H9 (cell line): ENCODE data around the gene TRNAU1AP. TPM values are rescaled to one million over a fixed set of nuclear protein-coding genes. Genes with fewer than 3 reads are reported as not detected.
A peak's percentile ranks its signal among the peaks of the same experiment; 100 is the strongest.

Source experiments
- DNase-seq: peaks from one replicate; pipeline ENCODE4 v3.0.0-alpha.2; 2017
- H2AFZ ChIP-seq: one replicate; pipeline ENCODE4 v1.6.1; 2013; ENCODE audit warnings: mild to moderate bottlenecking, low read length, control low read depth, moderate library complexity
- H2AK5ac ChIP-seq: 2 replicates; pipeline ENCODE4 v1.6.1; 2013; ENCODE audit warnings: low read length, control low read depth, mixed read lengths; ENCODE audit not compliant: insufficient read length
- H2BK120ac ChIP-seq: one replicate; pipeline ENCODE4 v1.6.1; 2013; ENCODE audit warnings: low read depth, mild to moderate bottlenecking, low read length, control low read depth, inconsistent platforms; ENCODE audit not compliant: poor library complexity, severe bottlenecking
- H2BK12ac ChIP-seq: 2 replicates; pipeline ENCODE4 v1.6.1; 2013; ENCODE audit warnings: low read length, control low read depth, mixed read lengths, low read depth; ENCODE audit not compliant: insufficient read length
- H2BK15ac ChIP-seq: 2 replicates; pipeline ENCODE4 v1.6.1; 2013; ENCODE audit warnings: low read depth, low read length, control low read depth
- H2BK20ac ChIP-seq: one replicate; pipeline ENCODE4 v1.6.1; 2013; ENCODE audit warnings: low read depth, mild to moderate bottlenecking, low read length, control low read depth, inconsistent platforms; ENCODE audit not compliant: poor library complexity, severe bottlenecking
- H2BK5ac ChIP-seq: 2 replicates; pipeline ENCODE4 v1.6.1; 2013; ENCODE audit warnings: low read length, control low read depth, mixed read lengths; ENCODE audit not compliant: insufficient read length
- H3K14ac ChIP-seq: 2 replicates; pipeline ENCODE4 v1.6.1; 2013; ENCODE audit warnings: low read length, control low read depth; ENCODE audit not compliant: insufficient read depth
- H3K18ac ChIP-seq: 2 replicates; pipeline ENCODE4 v1.6.1; 2013; ENCODE audit warnings: low read depth, mild to moderate bottlenecking, mixed read lengths, low read length, control low read depth; ENCODE audit not compliant: insufficient read length
- H3K23ac ChIP-seq: 2 replicates; pipeline ENCODE4 v1.6.1; 2013; ENCODE audit warnings: low read length, control low read depth, mixed read lengths, low read depth; ENCODE audit not compliant: insufficient read length
- H3K23me2 ChIP-seq: 2 replicates; pipeline ENCODE4 v1.6.1; 2013; ENCODE audit warnings: low read depth, mild to moderate bottlenecking, mixed read lengths, low read length, control low read depth; ENCODE audit not compliant: insufficient read length, poor library complexity, severe bottlenecking
- H3K27ac ChIP-seq: 2 replicates; pipeline ENCODE4 v1.5.1; 2013; ENCODE audit warnings: low read length, control low read depth, mixed read lengths, low read depth; ENCODE audit not compliant: insufficient read length
- H3K27me3 ChIP-seq: 2 replicates; pipeline ENCODE4 v1.6.1; 2013; ENCODE audit warnings: low read length, control low read depth, inconsistent platforms; ENCODE audit not compliant: insufficient read depth
- H3K4ac ChIP-seq: 2 replicates; pipeline ENCODE4 v1.6.1; 2013; ENCODE audit warnings: low read depth, mild to moderate bottlenecking, control low read depth, inconsistent platforms, low read length, moderate library complexity
- H3K4me1 ChIP-seq: 2 replicates; pipeline ENCODE4 v1.6.1; 2013; ENCODE audit warnings: low read length, control low read depth, inconsistent platforms; ENCODE audit not compliant: insufficient read depth
- H3K4me2 ChIP-seq: 2 replicates; pipeline ENCODE4 v1.6.1; 2013; ENCODE audit warnings: low read length, control low read depth, mixed read lengths; ENCODE audit not compliant: insufficient read length, insufficient read depth
- H3K56ac ChIP-seq: 2 replicates; pipeline ENCODE4 v1.6.1; 2013; ENCODE audit warnings: low read depth, mild to moderate bottlenecking, mixed read lengths, low read length, control low read depth; ENCODE audit not compliant: insufficient read length
- H3K79me1 ChIP-seq: 2 replicates; pipeline ENCODE4 v1.6.1; 2013; ENCODE audit warnings: low read depth, mild to moderate bottlenecking, moderate library complexity, low read length, control low read depth, inconsistent platforms; ENCODE audit not compliant: insufficient read depth, poor library complexity, severe bottlenecking
- H3K79me2 ChIP-seq: 2 replicates; pipeline ENCODE4 v1.6.1; 2013; ENCODE audit warnings: low read length, control low read depth, inconsistent platforms; ENCODE audit not compliant: insufficient read depth
- H3K9ac ChIP-seq: 2 replicates; pipeline ENCODE4 v1.6.1; 2013; ENCODE audit warnings: low read length, control low read depth, mixed read lengths; ENCODE audit not compliant: insufficient read length; ENCODE audit errors: extremely low read depth
- H3K9me3 ChIP-seq: one replicate; pipeline ENCODE4 v1.6.1; 2013; ENCODE audit warnings: low read depth, low read length, inconsistent platforms; ENCODE audit not compliant: control insufficient read depth
- H3T11ph ChIP-seq: one replicate; pipeline ENCODE4 v1.6.1; 2013; ENCODE audit warnings: mild to moderate bottlenecking, low read length, control low read depth, inconsistent platforms
- H4K20me1 ChIP-seq: one replicate; pipeline ENCODE4 v1.6.1; 2013; ENCODE audit not compliant: control insufficient read depth, insufficient read length, insufficient read depth
- H4K5ac ChIP-seq: 2 replicates; pipeline ENCODE4 v1.6.1; 2013; ENCODE audit warnings: low read depth, mild to moderate bottlenecking, mixed read lengths, low read length, control low read depth; ENCODE audit not compliant: insufficient read length
- H4K8ac ChIP-seq: replicated peaks from 2 replicates; pipeline ENCODE4 v1.6.1; 2013; ENCODE audit warnings: low read length, control low read depth, mixed read lengths, low read depth; ENCODE audit not compliant: insufficient read length
- H4K91ac ChIP-seq: 2 replicates; pipeline ENCODE4 v1.6.1; 2013; ENCODE audit warnings: low read depth, mild to moderate bottlenecking, moderate library complexity, mixed read lengths, low read length, control low read depth; ENCODE audit not compliant: insufficient read length
- H3K27ac Mint-ChIP-seq, 3 experiments: 2 replicates in 2 of 3; 3 replicates in 1 of 3; pipeline ENCODE4 v1.8.0; 2020 to 2021; ENCODE audit warnings: mixed read lengths in 3 of 3, mild to moderate bottlenecking in 1 of 3, moderate library complexity in 1 of 3
- H3K27me3 Mint-ChIP-seq: 2 replicates; pipeline ENCODE4 v1.8.0; 2021; ENCODE audit warnings: low read depth, mild to moderate bottlenecking, moderate library complexity, mixed read lengths
- H3K36me3 Mint-ChIP-seq, 3 experiments: 2 replicates in 2 of 3; 3 replicates in 1 of 3; pipeline ENCODE4 v1.8.0; 2020 to 2021; ENCODE audit warnings: low read depth in 3 of 3, mixed read lengths in 3 of 3; ENCODE audit not compliant: insufficient read depth in 1 of 3
- H3K4me1 Mint-ChIP-seq, 2 experiments: 2 replicates each; pipeline ENCODE4 v1.8.0; 2020; ENCODE audit warnings: mixed read lengths in 2 of 2
- H3K4me3 Mint-ChIP-seq, 2 experiments: 2 replicates in 1 of 2; 3 replicates in 1 of 2; pipeline ENCODE4 v1.8.0; 2020 to 2021; ENCODE audit warnings: mild to moderate bottlenecking in 2 of 2, mixed read lengths in 2 of 2, moderate library complexity in 1 of 2
- H3K9me3 Mint-ChIP-seq, 2 experiments: 2 replicates in 1 of 2; 3 replicates in 1 of 2; pipeline ENCODE4 v1.8.0; 2020; ENCODE audit warnings: mild to moderate bottlenecking in 2 of 2, mixed read lengths in 2 of 2, moderate library complexity in 1 of 2
- WGBS: extraction: QIAGEN DNeasy Blood & Tissue Kit; methylation state at CpG from one replicate; pipeline ENCODE4 v1.1.7; 2013; ENCODE audit warnings: missing lambda C conversion rate, low lambda C conversion rate, mixed read lengths; ENCODE audit not compliant: insufficient read length; ENCODE audit errors: extremely low coverage; 5-methylcytosine and 5-hydroxymethylcytosine counted together
- total RNA-seq: library from RNA; stranded (reverse); gene quantifications from 2 replicates; pipeline ENCODE4 v1.2.1, GENCODE V29; 2021
- TF ChIP-seq, protein P1 (sequence below): fragments of 200-600 bp; sonication (generic); conservative IDR thresholded peaks from 3 replicates; pipeline ENCODE4 v1.8.0; 2021; ENCODE audit warnings: antibody characterized with exemption, mild to moderate bottlenecking

Gene TRNAU1AP
- total RNA-seq, 1 experiment from 2014 or later = 45.0 TPM

DNA sequence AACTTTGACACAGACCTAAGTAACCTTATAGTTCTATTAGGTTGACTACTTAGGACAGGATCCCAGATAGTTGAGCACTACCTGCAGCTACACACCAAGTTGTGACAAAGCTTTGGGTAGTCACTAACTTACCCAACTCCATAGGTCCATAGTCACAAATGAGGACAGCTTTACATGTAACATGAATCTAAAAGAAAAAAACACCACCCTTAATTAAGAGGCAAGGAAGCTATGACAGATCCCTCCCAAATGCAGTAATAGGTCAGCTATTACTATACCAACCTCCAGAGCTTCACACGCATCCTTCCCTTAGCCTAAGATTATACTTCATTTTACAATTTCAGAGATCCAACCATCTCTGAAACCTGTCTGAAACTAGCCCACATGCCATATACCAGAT lies 26.5 kb downstream of the TRNAU1AP start:
- Histone ChIP-seq H3K18ac (no peak overlapping the region), H3K9ac (peak overlapping the region; percentile 4), H2BK5ac (no peak overlapping the region), H4K8ac (no peak overlapping the region), H3K4me1 (no peaks in the 10 kb centered on the region), H2BK15ac (no peak overlapping the region), H4K5ac (no peak overlapping the region), H3K79me1 (no peaks in the 10 kb centered on the region), H3K56ac (no peak overlapping the region), H4K91ac (no peak overlapping the region), H3K27ac (no peak overlapping the region), H3K23me2 (peaks cover 17% of the 10 kb centered on the region), H3K4me2 (peak overlapping the region; percentile 98), H2AK5ac (no peak overlapping the region), H3K79me2 (peaks cover 16% of the 10 kb centered on the region; the same call in 1 of the 2 replicates), H3K4ac (no peak overlapping the region), H3K9me3 (no peaks in the 10 kb centered on the region), H3K14ac (no peak overlapping the region), H3K23ac (no peak overlapping the region), H2BK12ac (no peak overlapping the region), H3K27me3 (no peaks in the 10 kb centered on the region), H2BK120ac (no peak overlapping the region), H2AFZ (no peak overlapping the region), H4K20me1 (no peaks in the 10 kb centered on the region), H3T11ph (no peak overlapping the region), H2BK20ac (no peak overlapping the region)
- no peak for DNase-seq
- Mint-ChIP-seq H3K4me3 (peak overlapping the region; percentile 90 to 96), H3K9me3 (no peaks in the 10 kb centered on the region; a peak in 1 of 5 replicates), H3K27me3 (0 out of 2 replicates have a peak, but pooled peaks cover 3% of the 10 kb centered on the region), H3K4me1 (peaks cover 19 to 24% of the 10 kb centered on the region in 2 experiments), H3K36me3 (peaks cover 33 to 59% (median 45%) of the 10 kb centered on the region in 3 experiments), H3K27ac (peak overlapping the region; percentile 10 to 82 (median 77); a peak in 5 of 7 replicates)
- TF ChIP-seq, protein P1, sequence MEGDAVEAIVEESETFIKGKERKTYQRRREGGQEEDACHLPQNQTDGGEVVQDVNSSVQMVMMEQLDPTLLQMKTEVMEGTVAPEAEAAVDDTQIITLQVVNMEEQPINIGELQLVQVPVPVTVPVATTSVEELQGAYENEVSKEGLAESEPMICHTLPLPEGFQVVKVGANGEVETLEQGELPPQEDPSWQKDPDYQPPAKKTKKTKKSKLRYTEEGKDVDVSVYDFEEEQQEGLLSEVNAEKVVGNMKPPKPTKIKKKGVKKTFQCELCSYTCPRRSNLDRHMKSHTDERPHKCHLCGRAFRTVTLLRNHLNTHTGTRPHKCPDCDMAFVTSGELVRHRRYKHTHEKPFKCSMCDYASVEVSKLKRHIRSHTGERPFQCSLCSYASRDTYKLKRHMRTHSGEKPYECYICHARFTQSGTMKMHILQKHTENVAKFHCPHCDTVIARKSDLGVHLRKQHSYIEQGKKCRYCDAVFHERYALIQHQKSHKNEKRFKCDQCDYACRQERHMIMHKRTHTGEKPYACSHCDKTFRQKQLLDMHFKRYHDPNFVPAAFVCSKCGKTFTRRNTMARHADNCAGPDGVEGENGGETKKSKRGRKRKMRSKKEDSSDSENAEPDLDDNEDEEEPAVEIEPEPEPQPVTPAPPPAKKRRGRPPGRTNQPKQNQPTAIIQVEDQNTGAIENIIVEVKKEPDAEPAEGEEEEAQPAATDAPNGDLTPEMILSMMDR = no peak
- no CpG with 5 or more reads among the region's 1 CpG for WGBS
